GM23248 (cell line): ENCODE data around the gene RABL3. TPM values are rescaled to one million over a fixed set of nuclear protein-coding genes. Genes with fewer than 3 reads are reported as not detected.

Experiments used
- DNase-seq: peaks from one replicate; pipeline ENCODE4 v3.0.0-alpha.2; 2015
- H2AFZ ChIP-seq: fragments of 200-600 bp; sonication (generic); 2 replicates; pipeline ENCODE4 v1.6.1; 2016; ENCODE audit warnings: antibody characterized with exemption
- H3F3A ChIP-seq: fragments of 200-600 bp; sonication (generic); 2 replicates; pipeline ENCODE4 v1.6.1; 2016; ENCODE audit warnings: mild to moderate bottlenecking, antibody characterized with exemption, mixed run types; ENCODE audit not compliant: insufficient read depth
- H3K27ac ChIP-seq: fragments of 200-600 bp; sonication (generic); 2 replicates; pipeline ENCODE4 v1.5.1; 2016; ENCODE audit warnings: mild to moderate bottlenecking
- H3K27me3 ChIP-seq: fragments of 200-600 bp; sonication (generic); replicated peaks from 2 replicates; pipeline ENCODE4 v1.6.1; 2016; ENCODE audit warnings: mild to moderate bottlenecking; ENCODE audit not compliant: insufficient read depth
- H3K36me3 ChIP-seq: fragments of 200-600 bp; sonication (generic); 2 replicates; pipeline ENCODE4 v1.6.1; 2016; ENCODE audit warnings: low read depth, mild to moderate bottlenecking
- H3K4me1 ChIP-seq: fragments of 200-600 bp; sonication (generic); 2 replicates; pipeline ENCODE4 v1.6.1; 2016; ENCODE audit warnings: mild to moderate bottlenecking; ENCODE audit not compliant: insufficient read depth
- H3K4me2 ChIP-seq: fragments of 200-600 bp; sonication (generic); one replicate; pipeline ENCODE4 v1.6.1; 2016; ENCODE audit warnings: mild to moderate bottlenecking; ENCODE audit not compliant: unreplicated experiment
- H3K4me3 ChIP-seq: fragments of 200-600 bp; sonication (generic); 2 replicates; pipeline ENCODE4 v1.5.1; 2016; ENCODE audit warnings: mild to moderate bottlenecking
- H3K79me2 ChIP-seq: fragments of 200-600 bp; sonication (generic); 2 replicates; pipeline ENCODE4 v1.6.1; 2016; ENCODE audit warnings: mild to moderate bottlenecking; ENCODE audit not compliant: insufficient read depth
- H3K9ac ChIP-seq: fragments of 200-600 bp; sonication (generic); 2 replicates; pipeline ENCODE4 v1.6.1; 2016; ENCODE audit warnings: mild to moderate bottlenecking
- H3K9me2 ChIP-seq: fragments of 200-600 bp; sonication (generic); 2 replicates; pipeline ENCODE4 v1.6.1; 2016; ENCODE audit warnings: mixed run types, mild to moderate bottlenecking, moderate library complexity; ENCODE audit not compliant: insufficient read depth
- H3K9me3 ChIP-seq: fragments of 200-600 bp; sonication (generic); one replicate; pipeline ENCODE4 v1.6.1; 2017; ENCODE audit warnings: low read depth
- H4K20me1 ChIP-seq: fragments of 200-600 bp; sonication (generic); 2 replicates; pipeline ENCODE4 v1.6.0; 2016; ENCODE audit not compliant: insufficient read depth
- EZH2 ChIP-seq: fragments of 200-600 bp; sonication (generic); IDR thresholded peaks from 2 replicates; pipeline ENCODE4 v1.6.1; 2018; ENCODE audit warnings: antibody characterized with exemption, mild to moderate bottlenecking; ENCODE audit not compliant: insufficient read depth, poor library complexity, severe bottlenecking
- EZH2phosphoT487 ChIP-seq: fragments of 200-600 bp; sonication (generic); IDR thresholded peaks from 2 replicates; pipeline ENCODE4 v1.6.1; 2018; ENCODE audit warnings: antibody characterized with exemption, moderate library complexity, mild to moderate bottlenecking, low read depth; ENCODE audit not compliant: insufficient read depth
- WGBS, 2 experiments: methylation state at CpG; one replicate each; pipeline ENCODE4 v1.1.6; 2015 to 2017; ENCODE audit warnings: low lambda C conversion rate in 2 of 2, low coverage in 1 of 2; ENCODE audit errors: missing lambda C conversion rate in 2 of 2; 5-methylcytosine and 5-hydroxymethylcytosine counted together
- in situ Hi-C: fragments of 300-500 bp; cut with MboI; formaldehyde crosslinking; loops from 2 replicates; pipeline ENCODE4 v1.15.0; 2020
- polyA plus RNA-seq: library from polyadenylated mRNA; unstranded; fragments of >200 nt; fragmentation: Nextera tagmentation; extraction: Ambion mirVana; gene quantifications from 2 replicates; pipeline ENCODE4 v1.2.1, GENCODE V29; 2016
- total RNA-seq: library from RNA; depleted of rRNA; stranded (reverse); fragments of >200 nt; shearing (Covaris generic); gene quantifications from 2 replicates; pipeline ENCODE4 v1.2.3, GENCODE V29; 2014

RABL3 gene
- total and polyA plus RNA-seq, 2 experiments from 2014 or later = 17.2 to 27.4 TPM

DNA sequence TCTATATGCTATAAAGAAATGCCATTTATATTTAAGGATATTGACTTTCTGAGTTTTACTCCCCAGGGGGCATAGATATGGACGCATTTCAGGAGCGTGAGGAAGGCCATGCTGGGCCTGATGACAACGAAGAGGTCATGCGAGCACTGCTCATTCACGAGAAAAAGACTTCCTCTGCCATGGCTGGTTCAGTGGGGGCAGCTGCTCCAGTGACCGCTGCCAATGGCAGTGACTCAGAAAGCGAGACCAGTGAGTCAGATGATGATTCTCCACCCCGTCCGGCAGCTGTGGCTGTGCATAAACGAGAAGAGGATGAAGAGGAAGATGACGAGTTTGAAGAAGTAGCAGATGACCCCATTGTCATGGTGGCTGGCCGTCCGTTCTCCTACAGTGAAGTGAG, 38.7 kb upstream of the RABL3 start:
- no peaks in the 10 kb centered on the region for H3K27me3 ChIP-seq
- no peaks in the 10 kb centered on the region for H4K20me1 ChIP-seq
- peak overlapping the region; percentile 30 for H3K27ac ChIP-seq
- H3K4me1 ChIP-seq = peaks cover 6% of the 10 kb centered on the region
- no peak overlapping the region for H3K9ac ChIP-seq
- H3F3A ChIP-seq = peaks cover 15% of the 10 kb centered on the region
- no peaks in the 10 kb centered on the region for H3K9me3 ChIP-seq
- no peak overlapping the region for H3K4me3 ChIP-seq
- 62 to 64% methylated on average over 13 of the region's 13 CpGs for WGBS, 2 experiments
- peaks cover 5% of the 10 kb centered on the region; the same call in 1 of the 2 replicates for H3K36me3 ChIP-seq
- H2AFZ ChIP-seq = no peak overlapping the region
- TF ChIP-seq EZH2 = no peak
- TF ChIP-seq EZH2phosphoT487 = no peak
- in situ Hi-C loops = loop anchor here (25.0 kb wide), 1 partner anchor 369 kb away; no protein-coding TSS in a partner anchor
- peak; percentile 78 for DNase-seq
- no peak overlapping the region for H3K4me2 ChIP-seq
- H3K79me2 ChIP-seq = no peaks in the 10 kb centered on the region
- H3K9me2 ChIP-seq = no peaks in the 10 kb centered on the region

GRCh38 chr3:120778776-120779175, 36.5 kb upstream of the RABL3 start:
- Histone ChIP-seq H2AFZ (no peak overlapping the region), H3K9me3 (no peaks in the 10 kb centered on the region), H3F3A (peaks cover 10% of the 10 kb centered on the region), H3K27me3 (no peaks in the 10 kb centered on the region), H3K79me2 (no peaks in the 10 kb centered on the region), H3K9me2 (no peaks in the 10 kb centered on the region), H3K36me3 (peaks cover 5% of the 10 kb centered on the region; the same call in 1 of the 2 replicates), H4K20me1 (no peaks in the 10 kb centered on the region), H3K9ac (no peak overlapping the region), H3K4me2 (no peak overlapping the region), H3K27ac (no peak overlapping the region), H3K4me3 (no peak overlapping the region), H3K4me1 (peaks cover 5% of the 10 kb centered on the region; the same call in 1 of the 2 replicates)
- DNase-seq = no peak
- TF ChIP-seq EZH2phosphoT487 (no peak), EZH2 (no peak)
- 96 to 97% methylated on average over 3 of the region's 3 CpGs for WGBS, 2 experiments
- in situ Hi-C loops = loop anchor here (25.0 kb wide), 1 partner anchor 366 kb away; no protein-coding TSS in a partner anchor

DNA sequence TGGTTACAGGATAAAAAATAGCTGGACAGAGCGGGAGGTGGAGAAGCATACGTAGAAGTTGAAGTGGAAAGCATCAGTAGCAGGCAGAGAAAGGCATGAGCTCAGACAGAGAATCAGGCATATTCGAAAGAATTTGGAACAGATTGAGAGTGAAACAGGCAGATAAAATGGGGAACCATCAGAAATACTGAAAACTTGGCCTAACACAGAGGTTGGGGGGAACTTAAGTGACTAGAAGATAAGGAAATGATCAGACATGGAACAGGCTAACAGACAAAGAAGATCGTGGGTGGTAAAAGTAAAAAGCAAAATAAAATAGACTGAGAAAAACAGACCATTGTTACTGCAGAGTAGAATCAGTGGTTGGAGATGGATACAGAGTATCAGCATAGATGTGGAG, 33.1 kb upstream of the RABL3 start:
- Histone ChIP-seq H3K9me3 (no peaks in the 10 kb centered on the region), H3K4me1 (peaks cover 7% of the 10 kb centered on the region; the same call in 1 of the 2 replicates), H3K27ac (no peak overlapping the region), H3K4me2 (no peak overlapping the region), H3K9me2 (no peaks in the 10 kb centered on the region), H3K36me3 (peaks cover 14% of the 10 kb centered on the region; the same call in 1 of the 2 replicates), H4K20me1 (no peaks in the 10 kb centered on the region; the same call in 1 of the 2 replicates), H3K4me3 (no peak overlapping the region), H3K9ac (no peak overlapping the region), H2AFZ (no peak overlapping the region), H3F3A (peaks cover 8% of the 10 kb centered on the region), H3K27me3 (no peaks in the 10 kb centered on the region), H3K79me2 (peaks cover 19% of the 10 kb centered on the region; the same call in 1 of the 2 replicates)
- in situ Hi-C loops = loop anchor here (25.0 kb wide), 1 partner anchor 363 kb away; no protein-coding TSS in a partner anchor
- no peak for TF ChIP-seq EZH2phosphoT487
- TF ChIP-seq EZH2 = no peak
- no peak for DNase-seq
- 97 to 98% methylated on average over 4 of the region's 4 CpGs for WGBS, 2 experiments

- peaks cover 7% of the 10 kb centered on the region; the same call in 1 of the 2 replicates for H3K4me1 ChIP-seq
- no peaks in the 10 kb centered on the region for H3F3A ChIP-seq
- H2AFZ ChIP-seq = no peak overlapping the region
- no peaks in the 10 kb centered on the region for H3K9me2 ChIP-seq
- no peak overlapping the region for H3K27ac ChIP-seq
- TF ChIP-seq EZH2 (no peak), EZH2phosphoT487 (no peak)
- in situ Hi-C loops = no loop called here
- H3K27me3 ChIP-seq = no peaks in the 10 kb centered on the region
- peak; percentile 36 for DNase-seq
- H4K20me1 ChIP-seq = no peaks in the 10 kb centered on the region; the same call in 1 of the 2 replicates
- no peak overlapping the region for H3K4me2 ChIP-seq
- H3K36me3 ChIP-seq = peaks cover 18% of the 10 kb centered on the region; the same call in 1 of the 2 replicates
- H3K9ac ChIP-seq = no peak overlapping the region
- no peaks in the 10 kb centered on the region for H3K9me3 ChIP-seq
- H3K79me2 ChIP-seq = peaks cover 34% of the 10 kb centered on the region
- no peak overlapping the region for H3K4me3 ChIP-seq
Observed at GRCh38 chr3:120773932-120774331, 31.6 kb upstream of the RABL3 start.
